OCI-LY1 (cell line): Measurements from ENCODE around the gene AGAP3.

Experiments used
- CTCF ChIP-seq: fragments of 200-600 bp; sonication (generic), shearing (Covaris generic); IDR thresholded peaks from 2 replicates; pipeline ENCODE4 v1.5.1; 2017; ENCODE audit warnings: mild to moderate bottlenecking, antibody characterized with exemption, low read length, moderate library complexity, mixed read lengths
- EZH2 ChIP-seq: fragments of 200-600 bp; sonication (generic), shearing (Covaris generic); IDR thresholded peaks from 2 replicates; pipeline ENCODE4 v1.8.0; 2017; ENCODE audit warnings: borderline replicate concordance, mixed run types, mild to moderate bottlenecking, antibody characterized with exemption, low read length, moderate library complexity, mixed read lengths

- TF ChIP-seq EZH2, result no peak
- peak; percentile 33 for TF ChIP-seq CTCF
These were observed 1.2 kb downstream of the AGAP3 start for GRCh38 chr7:151087245-151088018.
